ENCODE results near the gene ABHD3. TPM values are rescaled to one million over a fixed set of nuclear protein-coding genes. Genes with fewer than 3 reads are reported as not detected.
"Not testable (repeated sequence)": the region's sequence is repeated elsewhere in the genome, so short reads cannot be mapped to it uniquely, and the experiment has no call there.

Gene ABHD3
- total RNA-seq, 1 experiment from 2014 or later, result 23.3 TPM

- peak; percentile 57 for ATAC-seq
- ChIA-PET CTCF (interaction anchor here (0.6 to 2.9 kb wide), 5 partner anchors 9 to 416 kb away, joined by 4 to 17 read pairs (median 8); partner anchors contain the start of gene ESCO1), POLR2A (interaction anchor here (0.6 to 1.0 kb wide), 2 partner anchors 14 to 410 kb away, joined by 4 to 15 read pairs; no protein-coding TSS in a partner anchor)
- H3K4me1 ChIP-seq (ENCODE audit: control insufficient read depth, insufficient read depth, low read length); in situ Hi-C loops (cut with HindIII; ENCODE audit: low pct_unique_long_range_greater_than_20kb, low sequenced_read_pairs); BruUV-seq (replicated peaks); H3K27me3 ChIP-seq (ENCODE audit: control insufficient read depth, insufficient read depth, low read length); DNase-seq (ENCODE audit: low read depth, low spot score); H3K9me3 ChIP-seq (ENCODE audit: control insufficient read depth, insufficient read depth, low read depth, low read length): not testable (repeated sequence)
- Histone ChIP-seq H3K27ac (ENCODE audit: low read length) (peak overlapping the region; percentile 97), H3K4me3 (ENCODE audit: low read depth in 2 of 2, low read length in 2 of 2) (peak overlapping the region; percentile 85 to 98), H3K36me3 (ENCODE audit: control insufficient read depth, insufficient read depth, low read length) (peaks cover 15% of the 10 kb centered on the region)
- intact Hi-C loops (cut with micrococcal nuclease; ENCODE audit: unreplicated experiment), result loop anchor here (10.0 kb wide), 1 partner anchor 253 kb away; no protein-coding TSS in a partner anchor
These were observed 93.0 kb downstream of the ABHD3 start for GRCh38 chr18:21611401-21612124.

- in situ Hi-C loops (cut with HindIII; ENCODE audit: low pct_unique_long_range_greater_than_20kb, low sequenced_read_pairs), result no loop called here
- no peaks in the 10 kb centered on the region for H3K27me3 ChIP-seq (ENCODE audit: control insufficient read depth, insufficient read depth, low read length)
- no peaks in the 10 kb centered on the region for H3K9me3 ChIP-seq (ENCODE audit: control insufficient read depth, insufficient read depth, low read depth, low read length)
- intact Hi-C loops (cut with micrococcal nuclease; ENCODE audit: unreplicated experiment), result no loop called here
- H3K4me1 ChIP-seq (ENCODE audit: control insufficient read depth, insufficient read depth, low read length), result no peaks in the 10 kb centered on the region; the same call in 1 of the 2 replicates
- no TSS peak for BruUV-seq (replicated peaks)
- POLR2A ChIA-PET, result interaction anchor here (0.7 kb wide), 1 partner anchor 39 kb away, joined by 4 read pairs; no protein-coding TSS in a partner anchor
- DNase-seq (ENCODE audit: low read depth, low spot score), result no peak
- CTCF ChIA-PET, result no interaction called here
- TF ChIP-seq TCF7L2 (IDR thresholded peaks at IDR 0.05; ENCODE audit: low read depth, low read length), result no peak
- no peak for TF ChIP-seq CTCF (IDR thresholded peaks at IDR 0.05)
- TF ChIP-seq REST (IDR thresholded peaks at IDR 0.05; ENCODE audit: insufficient read depth in 1 of 2, low read depth in 2 of 2, low read length in 1 of 2), result no peak
- no peak for TF ChIP-seq POLR2AphosphoS5 (IDR thresholded peaks at IDR 0.05; ENCODE audit: low read depth, low read length)
- no peak for TF ChIP-seq SIN3A (IDR thresholded peaks at IDR 0.05; ENCODE audit: borderline replicate concordance, insufficient read depth, low read depth, low read length)
- H3K4me3 ChIP-seq (ENCODE audit: low read depth in 2 of 2, low read length in 2 of 2), result no peak overlapping the region
- no peak for ATAC-seq
- H3K36me3 ChIP-seq (ENCODE audit: control insufficient read depth, insufficient read depth, low read length), result peaks cover under 1% of the 10 kb centered on the region; the same call in 1 of the 2 replicates
- H3K27ac ChIP-seq (ENCODE audit: low read length), result no peak overlapping the region
These were observed 99.4 kb downstream of the ABHD3 start for GRCh38 chr18:21605213-21605612.

- BruUV-seq (replicated peaks), result no TSS peak
- no peak for ATAC-seq
- in situ Hi-C loops (cut with HindIII; ENCODE audit: low pct_unique_long_range_greater_than_20kb, low sequenced_read_pairs) (no loop called here), intact Hi-C loops (cut with micrococcal nuclease; ENCODE audit: unreplicated experiment) (no loop called here)
- no peaks in the 10 kb centered on the region for H3K9me3 ChIP-seq (ENCODE audit: control insufficient read depth, insufficient read depth, low read depth, low read length)
- H3K4me3 ChIP-seq (ENCODE audit: low read depth in 2 of 2, low read length in 2 of 2), result no peak overlapping the region
- peak overlapping the region; percentile 44; the same call in 1 of the 2 replicates for H3K27ac ChIP-seq (ENCODE audit: low read length)
- ChIA-PET CTCF (no interaction called here), POLR2A (interaction anchor here (0.5 to 0.7 kb wide), 3 partner anchors 29 to 1195 kb away, joined by 3 to 4 read pairs (median 3); no protein-coding TSS in a partner anchor)
- H3K27me3 ChIP-seq (ENCODE audit: control insufficient read depth, insufficient read depth, low read length), result no peaks in the 10 kb centered on the region
- H3K36me3 ChIP-seq (ENCODE audit: control insufficient read depth, insufficient read depth, low read length), result peaks cover 6% of the 10 kb centered on the region; the same call in 1 of the 2 replicates
- TF ChIP-seq CTCF (IDR thresholded peaks at IDR 0.05) (no peak), REST (IDR thresholded peaks at IDR 0.05; ENCODE audit: insufficient read depth in 1 of 2, low read depth in 2 of 2, low read length in 1 of 2) (no peak), SIN3A (IDR thresholded peaks at IDR 0.05; ENCODE audit: borderline replicate concordance, insufficient read depth, low read depth, low read length) (no peak), TCF7L2 (IDR thresholded peaks at IDR 0.05; ENCODE audit: low read depth, low read length) (no peak), POLR2AphosphoS5 (IDR thresholded peaks at IDR 0.05; ENCODE audit: low read depth, low read length) (no peak)
- no peaks in the 10 kb centered on the region; the same call in 1 of the 2 replicates for H3K4me1 ChIP-seq (ENCODE audit: control insufficient read depth, insufficient read depth, low read length)
- no peak for DNase-seq (ENCODE audit: low read depth, low spot score)
These were observed 99.9 kb downstream of the ABHD3 start for GRCh38 chr18:21604671-21605070.

Data from Panc1 (cell line).